ENCODE results near the gene CDC42BPA. TPM values are rescaled to one million over a fixed set of nuclear protein-coding genes. Genes with fewer than 3 reads are reported as not detected.

Gene CDC42BPA
- total RNA-seq, 2 donors from 2014 or later, result 1.2 to 2.5 TPM

GRCh38 chr1:227049253-227049652 lies 269.0 kb downstream of the CDC42BPA start:
- DNase-seq, result no peak
- Mint-ChIP-seq H3K4me3 (no peak overlapping the region), H3K36me3 (ENCODE audit: low read depth) (peaks cover 2% of the 10 kb centered on the region), H3K27me3 (peaks cover 35% of the 10 kb centered on the region), H3K4me1 (no peaks in the 10 kb centered on the region), H3K27ac (no peak overlapping the region)
- no peaks in the 10 kb centered on the region for H3K9me3 ChIP-seq (ENCODE audit: control insufficient read depth, low read length, poor library complexity, severe bottlenecking)
- no peak for ATAC-seq

GRCh38 chr1:227043755-227044154 lies 274.5 kb downstream of the CDC42BPA start:
- H3K27ac Mint-ChIP-seq, result no peak overlapping the region
- no peak for DNase-seq

GRCh38 chr1:227042292-227042691 lies 276.0 kb downstream of the CDC42BPA start:
- H3K4me3 Mint-ChIP-seq, result no peak overlapping the region
- peaks cover under 1% of the 10 kb centered on the region for H3K4me1 Mint-ChIP-seq
- DNase-seq, result no peak
- no peak for ATAC-seq
- peaks cover 35% of the 10 kb centered on the region for H3K27me3 Mint-ChIP-seq
- H3K36me3 Mint-ChIP-seq (ENCODE audit: low read depth), result peaks cover 3% of the 10 kb centered on the region
- H3K27ac Mint-ChIP-seq, result no peak overlapping the region
- H3K9me3 ChIP-seq (ENCODE audit: control insufficient read depth, low read length, poor library complexity, severe bottlenecking), result no peaks in the 10 kb centered on the region

More at GRCh38 chr1:227043755-227044154, 274.5 kb downstream of the CDC42BPA start:
- no peak for ATAC-seq
- H3K36me3 Mint-ChIP-seq (ENCODE audit: low read depth), result peaks cover 2% of the 10 kb centered on the region
- no peak overlapping the region for H3K4me3 Mint-ChIP-seq
- no peaks in the 10 kb centered on the region for H3K4me1 Mint-ChIP-seq
- H3K27me3 Mint-ChIP-seq, result peaks cover 41% of the 10 kb centered on the region
- no peaks in the 10 kb centered on the region for H3K9me3 ChIP-seq (ENCODE audit: control insufficient read depth, low read length, poor library complexity, severe bottlenecking)

GRCh38 chr1:227038401-227038800 lies 279.9 kb downstream of the CDC42BPA start:
- H3K27me3 Mint-ChIP-seq, result peaks cover 11% of the 10 kb centered on the region
- DNase-seq, result no peak
- ATAC-seq, result no peak
- no peaks in the 10 kb centered on the region for H3K9me3 ChIP-seq (ENCODE audit: control insufficient read depth, low read length, poor library complexity, severe bottlenecking)
- no peak overlapping the region for H3K4me3 Mint-ChIP-seq
- peaks cover 2% of the 10 kb centered on the region for H3K4me1 Mint-ChIP-seq
- H3K27ac Mint-ChIP-seq, result no peak overlapping the region
- peaks cover 2% of the 10 kb centered on the region for H3K36me3 Mint-ChIP-seq (ENCODE audit: low read depth)

- DNase-seq (no peak), ATAC-seq (no peak)
- no peak overlapping the region for H3K4me3 Mint-ChIP-seq
- no peaks in the 10 kb centered on the region for H3K9me3 ChIP-seq (ENCODE audit: control insufficient read depth, low read length, poor library complexity, severe bottlenecking)
- H3K27me3 Mint-ChIP-seq, result peaks cover 4% of the 10 kb centered on the region
- peaks cover 2% of the 10 kb centered on the region for H3K4me1 Mint-ChIP-seq
- H3K27ac Mint-ChIP-seq, result no peak overlapping the region
- H3K36me3 Mint-ChIP-seq (ENCODE audit: low read depth), result peaks cover 2% of the 10 kb centered on the region
Measured at GRCh38 chr1:227037121-227037520, 281.2 kb downstream of the CDC42BPA start.

GRCh38 chr1:227035316-227035715 lies 283.0 kb downstream of the CDC42BPA start:
- no peaks in the 10 kb centered on the region for H3K9me3 ChIP-seq (ENCODE audit: control insufficient read depth, low read length, poor library complexity, severe bottlenecking)
- peaks cover 2% of the 10 kb centered on the region for H3K4me1 Mint-ChIP-seq
- DNase-seq (no peak), ATAC-seq (no peak)
- H3K4me3 Mint-ChIP-seq, result no peak overlapping the region
- H3K36me3 Mint-ChIP-seq (ENCODE audit: low read depth), result peaks cover 2% of the 10 kb centered on the region
- no peak overlapping the region for H3K27ac Mint-ChIP-seq
- H3K27me3 Mint-ChIP-seq, result no peaks in the 10 kb centered on the region

- no peak overlapping the region for H3K27ac Mint-ChIP-seq
- no peak for DNase-seq
- H3K4me1 Mint-ChIP-seq, result peaks cover 2% of the 10 kb centered on the region
- H3K36me3 Mint-ChIP-seq (ENCODE audit: low read depth), result peaks cover 2% of the 10 kb centered on the region
- H3K4me3 Mint-ChIP-seq, result no peak overlapping the region
- no peaks in the 10 kb centered on the region for H3K9me3 ChIP-seq (ENCODE audit: control insufficient read depth, low read length, poor library complexity, severe bottlenecking)
- ATAC-seq, result no peak
- no peaks in the 10 kb centered on the region for H3K27me3 Mint-ChIP-seq
Measured at GRCh38 chr1:227033880-227034279, 284.4 kb downstream of the CDC42BPA start.

GRCh38 chr1:227032396-227032795 lies 285.9 kb downstream of the CDC42BPA start:
- H3K9me3 ChIP-seq (ENCODE audit: control insufficient read depth, low read length, poor library complexity, severe bottlenecking), result no peaks in the 10 kb centered on the region
- no peak for DNase-seq
- no peak for ATAC-seq
- Mint-ChIP-seq H3K4me1 (peaks cover 2% of the 10 kb centered on the region), H3K27me3 (peaks cover 5% of the 10 kb centered on the region), H3K27ac (no peak overlapping the region), H3K36me3 (ENCODE audit: low read depth) (peaks cover 2% of the 10 kb centered on the region), H3K4me3 (no peak overlapping the region)

- peaks cover 16% of the 10 kb centered on the region for H3K27me3 Mint-ChIP-seq
- H3K4me3 Mint-ChIP-seq, result peak overlapping the region; percentile 15
- no peak for ATAC-seq
- H3K36me3 Mint-ChIP-seq (ENCODE audit: low read depth), result no peaks in the 10 kb centered on the region
- no peaks in the 10 kb centered on the region for H3K9me3 ChIP-seq (ENCODE audit: control insufficient read depth, low read length, poor library complexity, severe bottlenecking)
- DNase-seq, result no peak
- no peak overlapping the region for H3K27ac Mint-ChIP-seq
- peaks cover 2% of the 10 kb centered on the region for H3K4me1 Mint-ChIP-seq
Measured at GRCh38 chr1:227016990-227017389, 301.3 kb downstream of the CDC42BPA start.

GRCh38 chr1:227010645-227011044 lies 307.6 kb downstream of the CDC42BPA start:
- DNase-seq (no peak), ATAC-seq (no peak)
- Mint-ChIP-seq H3K4me3 (no peak overlapping the region), H3K4me1 (no peaks in the 10 kb centered on the region), H3K36me3 (ENCODE audit: low read depth) (no peaks in the 10 kb centered on the region), H3K27ac (no peak overlapping the region), H3K27me3 (peaks cover 5% of the 10 kb centered on the region)
- no peaks in the 10 kb centered on the region for H3K9me3 ChIP-seq (ENCODE audit: control insufficient read depth, low read length, poor library complexity, severe bottlenecking)

- ATAC-seq (no peak), DNase-seq (no peak)
- Mint-ChIP-seq H3K27me3 (peaks cover 5% of the 10 kb centered on the region), H3K4me3 (no peak overlapping the region), H3K27ac (no peak overlapping the region), H3K4me1 (no peaks in the 10 kb centered on the region), H3K36me3 (ENCODE audit: low read depth) (no peaks in the 10 kb centered on the region)
- H3K9me3 ChIP-seq (ENCODE audit: control insufficient read depth, low read length, poor library complexity, severe bottlenecking), result no peaks in the 10 kb centered on the region
Measured at GRCh38 chr1:227009937-227010336, 308.4 kb downstream of the CDC42BPA start.

GRCh38 chr1:227006226-227006796 lies 312.0 kb downstream of the CDC42BPA start:
- H3K4me1 Mint-ChIP-seq, result no peaks in the 10 kb centered on the region
- ATAC-seq, result no peak
- no peak overlapping the region for H3K27ac Mint-ChIP-seq

GRCh38 chr1:227004796-227005195 lies 313.5 kb downstream of the CDC42BPA start:
- H3K4me3 Mint-ChIP-seq, result no peak overlapping the region
- ATAC-seq, result no peak
- DNase-seq, result no peak

More at GRCh38 chr1:227006226-227006796, 312.0 kb downstream of the CDC42BPA start:
- no peaks in the 10 kb centered on the region for H3K9me3 ChIP-seq (ENCODE audit: control insufficient read depth, low read length, poor library complexity, severe bottlenecking)
- DNase-seq, result no peak
- Mint-ChIP-seq H3K27me3 (peaks cover 19% of the 10 kb centered on the region), H3K4me3 (no peak overlapping the region), H3K36me3 (ENCODE audit: low read depth) (peaks cover 2% of the 10 kb centered on the region)

GRCh38 chr1:227003165-227003564 lies 315.1 kb downstream of the CDC42BPA start:
- no peaks in the 10 kb centered on the region for H3K4me1 Mint-ChIP-seq
- H3K27ac Mint-ChIP-seq, result no peak overlapping the region
- no peaks in the 10 kb centered on the region for H3K9me3 ChIP-seq (ENCODE audit: control insufficient read depth, low read length, poor library complexity, severe bottlenecking)
- H3K36me3 Mint-ChIP-seq (ENCODE audit: low read depth), result peaks cover 2% of the 10 kb centered on the region
- peaks cover 14% of the 10 kb centered on the region for H3K27me3 Mint-ChIP-seq
- H3K4me3 Mint-ChIP-seq, result no peak overlapping the region
- DNase-seq (no peak), ATAC-seq (no peak)

More at GRCh38 chr1:227004796-227005195, 313.5 kb downstream of the CDC42BPA start:
- Mint-ChIP-seq H3K36me3 (ENCODE audit: low read depth) (peaks cover 2% of the 10 kb centered on the region), H3K4me1 (no peaks in the 10 kb centered on the region), H3K27me3 (peaks cover 14% of the 10 kb centered on the region), H3K27ac (no peak overlapping the region)
- H3K9me3 ChIP-seq (ENCODE audit: control insufficient read depth, low read length, poor library complexity, severe bottlenecking), result no peaks in the 10 kb centered on the region

Measured in T-helper 17 cell (primary cell).